Hematopoietic multipotent progenitor cell (in vitro differentiated cells): Measurements from ENCODE around the gene HECTD2. TPM values are rescaled to one million over a fixed set of nuclear protein-coding genes. Genes with fewer than 3 reads are reported as not detected.
A peak's percentile ranks its signal among the peaks of the same experiment; 100 is the strongest.
"Not testable (repeated sequence)": the region's sequence is repeated elsewhere in the genome, so short reads cannot be mapped to it uniquely, and the experiment has no call there.

ENCODE experiments used
- DNase-seq, 3 donors: peaks; one replicate each; pipeline ENCODE4 v3.0.0-alpha.2; 2011 to 2015; ENCODE audit warnings: low read depth in 2 of 3, low spot score in 2 of 3
- total RNA-seq: library from RNA; depleted of rRNA; stranded (reverse); fragments of >200 nt; gene quantifications from one replicate; pipeline ENCODE4 v1.2.3, GENCODE V29; 2012

Gene HECTD2
- total RNA-seq, 1 donor = 1.1 TPM

DNA sequence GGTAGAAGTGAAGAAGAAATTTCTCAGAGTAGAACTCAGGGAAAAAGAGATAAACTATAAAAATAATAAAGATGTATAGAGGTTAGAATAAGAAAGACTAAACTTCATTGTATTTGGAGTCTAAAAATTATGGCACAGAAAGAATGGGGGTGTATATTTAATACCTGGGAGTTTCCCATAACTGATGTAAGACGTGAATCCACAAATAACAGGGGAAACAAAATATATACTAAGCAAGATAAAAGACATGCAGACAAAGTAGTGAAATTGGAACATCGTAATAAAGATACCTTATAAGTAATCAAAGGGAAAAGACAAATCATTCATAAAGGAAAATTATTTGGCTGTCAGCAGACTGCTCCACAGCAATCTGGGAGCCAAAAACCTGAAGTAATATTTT lies 62.8 kb downstream of the HECTD2 start:
- no peak for DNase-seq

DNA sequence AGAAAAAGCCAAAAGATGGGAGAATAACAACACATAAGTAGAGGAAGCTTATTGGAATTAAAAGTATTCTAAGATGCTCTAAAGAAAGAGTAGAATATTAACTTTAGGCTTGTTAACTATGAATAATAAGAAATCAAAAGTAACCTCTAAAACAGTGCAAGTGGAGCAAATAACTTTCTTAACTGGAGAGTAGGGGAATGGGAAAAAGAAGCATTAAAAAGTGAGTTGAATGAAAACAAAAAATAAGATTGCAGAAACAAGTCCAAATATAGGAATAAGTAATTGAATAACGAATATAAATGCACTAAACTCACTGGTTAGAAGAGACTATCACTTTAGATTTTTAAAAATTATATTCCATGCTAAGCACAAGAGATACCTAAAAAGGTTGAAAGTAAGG lies 63.9 kb downstream of the HECTD2 start:
- DNase-seq = no peak

DNA sequence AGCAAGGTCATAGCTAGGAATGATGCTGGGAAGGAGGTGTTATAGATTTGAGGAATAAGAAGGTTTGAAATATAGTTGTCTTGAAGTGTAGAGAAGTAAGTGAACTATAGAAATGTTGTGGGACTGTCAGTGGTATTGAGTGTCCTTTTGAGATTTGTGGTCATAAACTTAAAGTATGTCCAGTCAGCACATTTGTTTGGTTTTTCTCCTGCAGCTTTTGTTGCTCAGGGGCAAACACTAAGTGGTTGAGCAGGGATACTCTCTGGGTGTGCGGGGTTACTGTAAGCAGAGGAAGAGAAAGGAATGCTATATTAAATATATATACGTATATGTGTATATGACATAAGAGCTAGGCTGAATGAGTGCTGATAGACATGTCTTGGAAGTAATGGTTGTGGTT lies 67.1 kb downstream of the HECTD2 start:
- DNase-seq = no peak

DNA sequence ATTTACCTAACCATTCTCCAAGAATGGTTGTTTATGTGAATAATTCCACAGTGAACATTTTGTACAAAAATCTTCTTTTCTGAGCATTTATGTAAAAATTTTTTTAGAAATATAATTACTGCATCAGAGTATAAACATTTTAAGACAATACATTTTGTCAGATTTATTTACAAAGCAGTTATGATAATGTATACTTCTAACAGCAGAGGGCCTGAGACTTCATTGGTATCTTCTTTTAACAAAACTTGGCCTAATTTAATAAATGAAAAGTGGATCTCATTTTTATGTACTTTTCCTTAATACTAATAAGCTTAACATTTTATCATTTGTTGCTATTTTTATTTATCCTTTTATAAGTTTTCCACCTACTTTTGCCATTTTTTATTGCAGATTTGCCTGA lies 69.4 kb downstream of the HECTD2 start:
- DNase-seq = no peak

DNA sequence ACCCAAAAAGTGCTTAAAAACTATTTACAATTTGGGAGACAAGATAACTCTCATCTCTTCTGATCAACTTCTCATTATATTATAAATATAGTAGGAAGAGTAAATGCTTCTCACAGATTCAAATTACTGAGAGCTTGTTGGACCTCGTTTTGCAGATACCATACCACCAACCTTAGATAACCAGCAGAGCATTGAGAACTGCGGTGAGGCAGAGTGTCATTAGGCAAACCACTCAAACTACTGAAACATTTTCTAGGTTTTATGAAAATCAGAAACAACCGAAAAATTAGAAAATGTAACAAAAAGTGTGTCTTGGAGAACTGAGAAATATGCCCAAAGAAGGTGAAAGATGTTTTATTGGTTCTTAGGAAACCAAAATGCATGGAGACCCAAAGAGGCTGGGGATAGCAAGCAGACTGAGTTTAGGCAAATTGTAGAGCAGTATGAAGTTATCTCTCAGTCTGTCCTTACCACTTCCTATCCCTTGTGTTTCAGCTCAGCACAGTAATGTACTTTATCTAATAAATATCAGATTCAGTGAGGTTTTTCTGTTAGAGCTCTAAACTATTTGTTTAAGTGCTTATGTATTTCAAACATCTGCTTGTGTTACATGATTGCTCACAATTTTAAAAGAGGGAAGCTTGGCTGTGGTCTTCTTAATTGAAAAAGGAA lies 77.9 kb downstream of the HECTD2 start:
- no peak for DNase-seq

DNA sequence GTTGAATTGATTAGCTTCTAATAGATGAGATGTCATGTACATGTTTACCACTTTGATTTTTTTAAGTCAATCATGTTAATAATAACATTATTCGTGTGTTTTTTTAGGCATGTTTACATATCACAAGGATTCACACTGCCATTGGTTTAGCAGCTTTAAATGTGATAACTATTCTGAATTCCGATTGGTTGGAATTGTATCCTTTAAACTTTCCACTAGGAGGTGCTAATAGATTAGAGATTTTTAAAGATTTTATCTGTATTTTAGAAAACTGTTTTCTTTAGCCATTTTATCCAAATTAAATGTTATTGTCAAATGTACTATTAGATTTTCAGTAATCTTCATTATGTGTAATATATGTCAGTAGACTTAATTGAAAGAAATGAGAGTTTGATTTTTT lies 83.2 kb downstream of the HECTD2 start:
- peak in 2 of 3 donors; percentile 3 to 11 for DNase-seq

DNA sequence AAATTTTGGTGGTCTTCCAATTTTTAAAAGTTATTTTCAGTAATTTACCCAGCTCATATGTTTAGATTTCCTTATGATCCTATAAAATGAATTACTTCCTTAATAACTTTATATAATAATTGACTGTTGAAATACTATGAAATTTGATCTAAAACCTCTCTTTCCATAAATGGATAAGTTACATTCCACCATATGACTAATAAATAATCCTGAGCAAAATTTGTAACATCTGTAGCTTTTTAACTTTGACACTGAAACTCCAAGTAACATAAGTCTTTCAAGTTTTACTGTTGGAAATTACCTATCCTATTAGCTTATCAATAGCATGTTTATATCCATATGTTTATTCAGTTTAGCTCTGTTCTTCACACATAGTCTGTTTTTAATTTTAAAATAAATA lies 85.3 kb downstream of the HECTD2 start:
- no peak for DNase-seq

DNA sequence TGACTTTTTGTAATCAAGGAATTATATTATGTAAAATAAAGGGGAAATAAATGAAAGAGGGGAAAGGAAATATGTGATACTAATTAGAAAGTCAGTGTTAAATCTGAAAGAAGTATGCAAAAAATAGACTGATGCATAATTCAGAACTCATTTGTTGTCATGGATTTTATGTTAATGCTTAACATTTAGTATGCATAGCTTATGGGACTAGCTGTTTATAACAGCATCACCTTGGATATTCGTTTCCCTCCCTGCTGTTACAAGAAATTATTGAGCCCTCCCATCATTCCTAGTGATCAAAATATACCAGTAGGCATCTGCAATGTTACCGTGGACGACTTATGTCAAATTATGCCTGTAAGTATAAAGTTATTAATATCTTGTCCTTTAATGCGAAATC lies 85.9 kb downstream of the HECTD2 start:
- no peak for DNase-seq

DNA sequence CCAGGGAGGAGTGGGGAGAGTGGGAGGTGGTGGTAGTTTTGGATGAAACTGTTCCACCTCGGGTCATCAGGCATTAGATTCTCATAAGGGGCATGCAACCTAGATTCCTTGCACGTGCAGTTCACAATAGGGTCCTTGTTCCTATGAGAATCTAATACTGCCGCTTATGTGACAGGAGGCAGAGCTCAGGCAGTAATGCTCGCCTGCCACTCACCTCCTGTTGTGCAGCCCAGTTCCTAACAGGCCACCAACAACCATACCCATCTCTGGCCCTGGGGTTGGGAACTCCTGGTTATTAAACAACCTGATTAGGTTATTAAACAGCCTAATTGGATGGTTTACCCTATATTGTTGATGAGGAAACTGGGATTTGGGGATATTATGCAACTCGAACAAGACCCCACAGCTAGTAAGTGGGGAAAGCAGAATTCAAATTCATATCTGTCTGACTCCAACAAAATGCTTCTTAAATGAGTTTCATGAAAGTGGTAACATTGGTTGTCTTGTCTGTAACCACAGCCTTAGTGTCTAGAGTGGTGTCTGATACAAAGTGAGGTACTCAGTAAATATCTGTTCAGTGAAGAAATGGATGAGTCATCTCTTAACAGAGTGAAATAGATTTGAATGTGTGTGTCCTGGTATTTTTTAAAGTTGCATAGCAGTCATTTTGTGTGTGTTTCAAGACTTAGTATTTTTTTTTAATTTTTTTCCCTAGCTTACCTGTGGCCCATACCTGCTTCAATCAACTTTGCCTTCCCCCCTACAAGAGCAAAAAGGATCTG lies 101.6 kb downstream of the HECTD2 start:
- DNase-seq = no peak

DNA sequence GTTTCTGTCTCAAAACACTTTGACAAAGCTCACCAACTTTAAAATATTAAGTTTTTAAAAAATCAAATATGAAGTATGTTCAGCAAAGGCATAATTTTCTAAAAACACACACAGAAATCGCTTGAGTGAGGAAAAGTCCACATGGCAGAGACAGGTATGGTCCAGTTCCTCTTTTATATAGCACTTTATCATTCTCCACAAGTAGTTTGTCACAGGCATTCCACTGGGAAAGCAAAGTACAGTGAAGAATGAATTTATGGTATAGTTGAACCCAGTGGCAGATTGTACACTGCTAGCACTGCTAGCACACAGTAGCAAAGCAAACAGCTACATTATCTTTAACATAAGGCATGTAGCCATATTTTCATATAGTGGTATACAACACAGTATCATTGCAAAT lies 102.3 kb downstream of the HECTD2 start:
- DNase-seq = no peak

DNA sequence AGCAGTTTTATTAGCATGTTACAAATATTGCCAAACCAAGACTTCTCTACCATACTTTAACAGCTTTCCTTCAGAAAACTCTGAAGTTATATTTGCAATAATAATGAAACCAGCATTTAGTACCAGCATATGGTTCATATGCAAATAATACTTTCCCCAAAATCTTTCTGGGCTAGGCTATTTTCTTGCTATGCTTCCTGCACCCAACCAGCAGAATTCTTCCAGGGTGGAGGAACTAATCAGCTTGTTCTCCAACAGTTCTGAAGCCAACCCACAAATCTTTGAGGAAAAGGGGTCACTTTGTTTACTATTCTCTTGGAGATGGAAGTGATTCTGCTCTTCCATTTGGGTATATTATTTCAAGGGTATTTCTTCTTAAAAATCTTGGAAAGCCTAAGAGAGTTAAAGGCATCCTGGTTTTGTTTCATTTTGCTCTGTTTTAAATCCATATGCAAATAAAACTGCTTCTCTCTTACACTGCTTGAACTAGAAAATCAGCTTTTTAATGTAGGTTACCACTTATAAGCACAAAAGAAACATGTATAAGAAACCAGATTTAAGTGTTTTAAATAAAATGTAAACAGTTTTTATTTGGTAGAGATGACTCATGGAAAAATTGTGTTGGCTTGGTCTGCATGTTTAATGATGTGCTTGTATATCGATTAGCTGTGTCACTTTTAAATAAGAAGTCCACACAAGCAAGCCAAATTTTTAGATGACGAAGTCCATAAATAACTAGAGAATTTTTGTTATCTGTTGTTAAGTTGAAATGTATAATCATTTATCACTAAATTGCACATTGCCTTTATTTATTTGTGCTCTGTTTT lies 103.7 kb downstream of the HECTD2 start:
- no peak for DNase-seq

DNA sequence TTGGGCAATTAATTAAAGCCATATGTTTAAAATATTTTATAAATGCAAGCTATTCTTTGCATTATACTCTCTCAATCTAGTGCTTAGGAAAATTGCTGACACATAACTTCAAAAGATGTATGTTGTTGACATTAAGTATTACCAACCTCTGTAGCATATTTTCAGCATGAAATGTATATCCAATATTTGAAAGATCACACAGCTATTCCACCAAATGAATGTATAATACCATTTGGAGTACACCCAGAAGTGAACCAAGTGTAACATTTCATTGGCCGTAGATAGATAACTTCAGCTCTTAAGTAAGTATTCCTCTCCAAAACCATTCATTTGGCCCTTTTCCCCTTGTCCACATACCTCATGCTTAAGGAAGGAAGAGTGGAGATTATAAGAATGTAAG lies 104.6 kb downstream of the HECTD2 start:
- no peak for DNase-seq

DNA sequence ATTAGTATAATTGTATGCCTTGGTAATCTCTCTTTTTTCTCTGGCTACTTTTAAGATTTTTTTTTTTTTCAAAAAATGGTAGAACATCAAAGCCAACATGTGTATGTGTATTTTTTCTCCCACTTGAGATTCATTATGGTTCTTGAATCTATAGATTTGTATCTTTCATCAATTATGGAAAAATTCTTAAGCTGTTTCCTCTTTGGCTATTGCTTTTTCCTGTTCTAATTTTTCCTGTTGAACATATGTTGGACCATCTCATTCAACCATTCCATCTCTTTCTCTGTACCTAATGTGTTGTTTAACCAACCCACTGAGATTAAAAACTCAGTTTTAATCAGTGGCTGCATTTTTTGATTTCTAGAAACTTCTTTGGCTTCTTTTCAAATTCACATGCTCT lies 107.2 kb downstream of the HECTD2 start:
- no peak for DNase-seq

DNA sequence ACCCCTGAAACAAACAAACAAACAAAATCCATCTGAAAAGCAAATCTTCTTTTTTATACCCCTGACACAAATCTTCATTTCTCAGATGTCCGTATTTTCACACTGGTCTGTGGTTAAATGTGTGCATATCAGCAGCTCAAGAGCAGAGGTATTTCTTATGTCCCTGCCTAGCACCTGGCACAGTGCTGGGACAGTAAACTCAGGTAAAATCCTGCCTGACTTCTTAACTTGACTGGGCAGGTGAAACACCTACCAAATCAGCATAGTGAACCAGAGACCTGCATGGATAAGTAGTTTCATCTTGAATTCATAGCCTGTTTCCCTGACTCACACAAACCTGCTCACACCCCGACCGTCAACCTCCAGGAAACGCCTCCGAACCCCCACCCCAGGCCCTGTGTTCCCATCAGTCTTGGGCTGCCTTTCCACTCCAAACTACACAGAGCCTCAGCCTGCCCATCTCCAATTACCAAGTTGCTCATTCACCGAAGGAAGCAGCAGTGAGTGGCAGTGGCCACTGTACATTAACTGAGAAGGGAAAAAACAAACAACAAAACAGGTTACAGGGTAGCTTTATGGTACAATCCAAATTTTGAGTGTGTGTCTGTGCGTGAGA lies 109.9 kb downstream of the HECTD2 start:
- DNase-seq = no peak

DNA sequence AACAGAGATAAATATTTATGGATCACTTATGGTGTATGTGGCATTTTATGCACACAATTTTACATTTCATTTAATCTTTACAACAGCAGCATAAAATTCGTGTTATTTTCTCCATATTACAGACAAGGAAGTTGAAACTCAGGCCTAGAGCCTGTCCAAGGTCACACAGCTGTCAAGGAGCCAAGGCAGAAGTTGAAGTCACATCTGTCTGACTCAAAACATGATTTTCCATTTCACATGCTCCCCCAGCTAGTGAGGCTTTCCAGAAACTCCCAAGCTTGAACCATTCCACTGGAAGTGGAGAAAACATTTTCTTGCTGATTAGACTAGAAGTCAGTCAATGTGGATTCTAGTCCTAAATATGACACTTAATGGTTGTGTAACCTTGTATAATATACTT lies 110.5 kb downstream of the HECTD2 start:
- DNase-seq = no peak

DNA sequence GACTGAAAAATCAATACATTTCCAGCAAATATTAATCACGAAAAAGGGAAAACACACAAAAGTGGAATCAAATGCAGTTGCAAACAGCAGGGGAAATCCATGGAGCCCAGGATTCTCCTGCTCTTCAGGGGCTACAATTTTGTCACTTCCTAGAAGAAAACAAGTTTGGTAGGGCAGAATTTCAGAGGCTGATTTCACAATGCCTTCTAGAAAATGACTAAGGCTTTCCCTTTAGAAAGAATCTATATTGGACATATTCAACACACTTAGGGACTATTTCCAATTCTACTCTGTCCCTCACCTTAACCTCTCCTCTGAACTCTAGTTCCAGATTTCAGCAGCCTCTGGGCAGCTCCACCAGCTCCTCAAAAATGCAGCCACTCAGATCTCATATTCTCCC lies 111.3 kb downstream of the HECTD2 start:
- no peak for DNase-seq

DNA sequence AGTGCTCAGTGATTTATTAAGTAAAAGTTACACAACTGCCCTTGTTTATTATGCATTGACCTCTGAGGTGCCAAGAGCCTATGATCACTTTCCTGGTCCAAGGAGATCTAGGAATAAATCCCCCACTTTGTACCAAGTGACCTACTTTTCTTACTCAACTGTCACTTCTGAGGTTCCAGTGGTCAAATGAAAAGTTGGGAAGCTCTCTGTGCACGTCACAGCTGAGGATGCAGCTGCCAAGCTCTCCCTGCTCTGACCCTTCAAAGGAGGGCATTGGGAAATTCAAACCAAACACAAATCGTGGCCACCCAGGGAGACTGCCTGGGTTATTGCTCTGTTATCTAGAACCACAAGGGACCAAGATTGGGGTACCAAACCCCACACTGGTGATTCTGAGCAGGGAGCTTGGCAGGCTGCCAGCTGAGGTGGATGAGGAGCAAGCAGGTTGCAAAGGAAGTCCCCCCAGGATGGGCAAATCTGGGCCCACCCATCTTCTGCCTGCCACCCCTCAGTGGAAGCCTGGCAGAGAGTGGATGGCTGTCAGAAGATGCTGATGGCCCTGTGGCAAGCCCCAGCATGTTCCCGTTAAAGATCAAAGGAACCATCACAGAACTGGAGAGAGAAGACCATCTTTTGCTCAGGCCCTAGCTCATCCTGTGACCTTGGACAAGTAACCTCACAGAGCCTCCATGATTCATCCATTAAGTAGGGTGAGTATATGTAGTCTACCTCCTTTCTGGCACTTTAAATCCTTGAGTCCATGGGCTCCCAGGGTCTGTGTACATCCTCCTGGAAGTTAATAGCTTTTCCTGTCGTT lies 116.0 kb downstream of the HECTD2 start:
- no peak for DNase-seq

DNA sequence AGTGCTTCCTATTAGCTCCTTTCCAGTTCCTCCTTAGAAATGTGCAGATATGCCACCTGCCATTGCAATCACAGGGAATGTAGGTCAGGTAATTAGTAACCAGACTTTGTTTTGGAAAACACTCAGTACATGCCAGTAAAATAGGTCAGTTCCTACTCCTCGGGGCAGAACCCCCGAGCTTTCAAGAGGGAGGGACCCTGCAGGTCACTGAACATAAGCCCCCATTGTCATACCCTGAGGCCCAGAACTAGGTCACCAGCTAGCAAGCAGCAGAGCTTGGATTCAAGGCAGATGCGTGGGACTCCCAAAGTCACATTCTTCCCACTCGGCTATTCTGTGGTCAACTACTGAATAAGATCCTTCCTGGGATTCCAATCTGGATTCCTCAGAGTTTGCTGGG lies 117.9 kb downstream of the HECTD2 start:
- no peak for DNase-seq

DNA sequence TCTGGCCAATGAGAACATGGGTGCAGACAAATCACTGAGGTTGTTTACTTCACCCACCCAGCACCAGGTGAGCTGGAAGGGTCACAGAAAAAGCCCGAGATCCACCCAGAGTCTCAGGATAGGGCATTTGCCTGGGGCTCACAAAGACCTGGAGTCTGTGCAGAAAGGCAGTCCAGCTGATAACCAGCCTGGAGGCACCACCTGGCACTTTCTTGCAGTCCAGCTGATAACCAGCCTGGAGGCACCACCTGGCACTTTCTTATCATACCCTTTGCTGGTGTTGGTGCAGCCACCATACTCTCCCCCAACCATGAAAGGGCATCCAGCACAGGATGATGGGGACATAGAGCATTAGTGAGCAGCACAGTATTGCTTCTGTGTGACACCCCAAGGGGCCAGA lies 118.6 kb downstream of the HECTD2 start:
- DNase-seq = no peak

DNA sequence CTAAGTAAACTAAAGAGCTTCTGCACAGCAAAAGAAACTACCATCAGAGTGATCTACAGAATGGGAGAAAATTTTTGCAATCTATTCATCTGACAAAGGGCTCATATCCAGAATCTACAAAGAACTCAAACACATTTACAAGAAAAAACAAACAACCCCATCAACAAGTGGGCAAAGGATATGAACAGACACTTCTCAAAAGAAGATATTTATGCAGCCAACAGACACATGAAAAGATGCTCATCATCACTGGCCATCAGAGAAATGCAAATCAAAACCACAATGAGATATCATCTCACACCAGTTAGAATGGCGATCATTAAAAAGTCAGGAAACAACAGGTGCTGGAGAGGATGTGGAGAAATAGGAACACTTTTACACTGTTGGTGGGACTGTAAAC lies 124.6 kb downstream of the HECTD2 start:
- not testable (repeated sequence) for DNase-seq
